Nucleus accumbens (tissue), 56 donors: ENCODE results near the gene ARHGAP5.

Source experiments
- DNase-seq, 56 donors: peaks; one replicate each; lab custom pipeline; 2025; lab: John Stamatoyannopoulos, UW

Gene ARHGAP5

DNA sequence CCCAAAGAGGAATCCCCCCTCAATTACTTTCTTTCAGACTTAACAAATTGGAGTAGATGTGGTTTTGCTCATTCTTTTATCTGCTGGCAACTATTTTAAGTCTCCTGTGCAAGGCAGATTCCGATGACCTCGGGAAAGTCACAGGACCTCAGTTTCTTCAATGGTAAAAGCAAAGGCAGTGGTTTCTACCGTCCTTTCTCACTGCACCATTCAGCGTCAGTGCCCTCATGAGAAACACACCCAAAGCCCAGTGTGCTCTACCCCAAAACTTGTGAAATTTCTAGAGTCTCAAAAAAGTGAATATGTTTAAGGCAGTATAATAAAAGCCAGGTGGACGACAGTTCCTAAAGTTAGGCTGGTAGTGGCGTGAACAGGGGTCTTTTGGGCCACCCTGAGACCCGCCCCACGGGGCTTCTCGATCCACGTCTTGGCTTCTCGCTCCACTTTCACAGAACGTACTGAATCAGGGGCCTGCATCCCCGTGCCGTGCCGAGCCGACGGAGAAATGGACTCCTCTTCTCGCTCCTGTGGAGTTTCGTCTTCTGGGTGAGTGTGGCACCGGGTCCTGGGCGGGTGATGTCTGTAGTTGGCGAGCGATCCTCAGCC, 1.3 kb upstream of the ARHGAP5 start:
- peak in 18 of 56 donors; percentile 13 to 81 (median 62) for DNase-seq

GRCh38 chr14:32076278-32077080, 625 bp upstream of the ARHGAP5 start:
- DNase-seq: peak; percentile 64 to 98 (median 94)

DNA sequence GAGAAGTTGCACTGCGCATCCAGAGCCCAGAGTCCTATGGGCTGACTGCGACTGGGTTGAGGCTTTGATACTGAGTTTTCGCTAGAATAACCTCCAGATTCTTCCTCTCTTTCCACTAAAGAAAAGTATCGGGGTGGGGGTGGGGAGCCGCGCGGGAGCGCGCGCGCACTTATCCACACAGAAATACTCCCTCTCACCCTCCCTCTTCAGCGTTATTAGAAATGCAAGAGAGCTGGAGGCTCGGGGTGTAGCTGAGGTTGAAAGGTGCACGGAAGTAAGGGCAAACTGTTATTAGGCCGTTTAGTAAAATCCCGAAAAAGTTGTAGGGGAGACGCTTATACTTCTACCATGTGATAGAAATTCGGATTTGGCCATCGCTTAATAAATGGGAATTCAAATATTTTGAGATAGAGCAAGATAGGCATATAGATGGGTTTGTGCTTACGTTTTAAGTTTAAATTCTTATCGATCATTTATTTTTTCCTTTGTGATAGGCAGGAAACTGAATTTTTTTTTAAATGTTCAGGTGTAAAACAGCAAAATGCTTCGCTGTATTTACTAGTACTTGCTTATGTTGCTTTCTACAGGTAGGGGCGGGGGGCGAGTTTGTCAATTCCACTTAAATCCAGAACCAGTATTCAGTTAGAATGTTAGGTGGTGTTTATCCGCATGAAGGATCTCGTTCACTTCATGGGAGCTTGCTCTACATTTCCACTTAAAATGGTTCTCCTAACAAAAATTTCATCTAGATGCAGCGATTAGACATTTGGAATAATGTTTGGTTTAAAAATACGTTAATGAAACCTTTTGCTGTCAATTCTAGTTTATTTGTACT, 1.1 kb downstream of the ARHGAP5 start:
- peak in 48 of 56 donors; percentile 4 to 80 (median 50) for DNase-seq

- DNase-seq: peak in 1 of 56 donors; percentile 0
Observed at GRCh38 chr14:32078858-32079216, 1.7 kb downstream of the ARHGAP5 start.

- no peak for DNase-seq
Observed at GRCh38 chr14:32079264-32079663, 2.2 kb downstream of the ARHGAP5 start.

- DNase-seq: no peak
Observed at GRCh38 chr14:32080001-32080510, 3.0 kb downstream of the ARHGAP5 start.

GRCh38 chr14:32081901-32082300, 4.8 kb downstream of the ARHGAP5 start:
- DNase-seq: no peak

- DNase-seq: no peak
Observed at GRCh38 chr14:32083315-32083624, 6.2 kb downstream of the ARHGAP5 start.

- DNase-seq: no peak
Observed at GRCh38 chr14:32083789-32084188, 6.7 kb downstream of the ARHGAP5 start.

DNA sequence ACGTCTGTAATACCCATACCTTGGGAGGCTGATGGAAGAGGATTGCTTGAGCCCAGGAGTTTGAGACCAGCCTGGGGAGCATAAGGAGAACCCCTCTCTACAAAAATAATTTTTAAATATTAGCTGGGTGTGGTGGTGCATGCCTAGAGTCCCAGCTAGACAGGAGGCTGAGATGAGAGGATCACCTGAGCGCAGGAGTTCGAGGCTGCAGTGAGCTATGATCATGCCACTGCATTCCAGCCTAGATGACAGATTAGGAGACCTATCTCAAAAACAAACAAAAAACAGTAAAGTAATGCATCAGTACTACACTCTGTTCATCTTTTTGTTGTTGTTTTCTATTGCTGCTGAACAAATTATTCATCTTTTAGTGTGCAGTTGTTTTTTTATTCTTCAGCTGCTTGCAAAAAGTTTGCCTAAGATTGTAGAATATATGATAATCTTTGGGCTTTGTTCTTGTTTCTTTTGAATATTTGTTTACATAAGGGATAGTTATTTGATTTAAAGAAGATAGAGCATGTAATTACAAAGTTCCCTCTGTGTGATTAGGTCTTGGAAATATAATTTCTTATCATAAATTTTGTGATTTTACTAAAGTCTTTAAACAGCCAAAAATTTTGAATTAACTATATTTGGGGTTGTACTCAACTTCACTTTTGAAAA, 8.2 kb downstream of the ARHGAP5 start:
- DNase-seq: no peak

DNA sequence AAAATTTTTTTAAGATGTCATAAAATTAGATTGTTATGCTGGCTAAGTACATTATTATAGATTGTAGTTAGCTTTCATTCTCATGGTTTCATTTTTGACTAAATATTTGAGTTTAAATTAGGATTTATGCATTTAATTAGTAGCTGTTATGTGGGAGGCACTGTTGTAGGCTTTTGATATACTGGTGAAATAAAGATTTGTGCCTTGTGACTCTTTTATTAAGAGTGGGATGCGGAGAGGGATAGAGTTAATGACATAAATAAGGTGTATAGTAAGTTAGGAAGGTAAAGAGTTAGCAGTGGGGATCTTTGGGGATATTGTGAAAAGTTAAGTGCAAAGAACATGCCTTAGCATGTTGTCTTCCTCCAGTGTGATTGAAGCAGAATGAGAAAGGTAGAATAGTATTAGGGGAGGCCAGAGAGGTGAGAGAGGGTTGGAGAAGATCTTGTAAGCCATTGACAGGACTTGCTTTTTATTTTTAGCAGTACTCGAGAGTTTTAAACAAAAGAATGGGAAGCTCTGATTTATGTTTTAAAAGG, 8.8 kb downstream of the ARHGAP5 start:
- DNase-seq: no peak

DNA sequence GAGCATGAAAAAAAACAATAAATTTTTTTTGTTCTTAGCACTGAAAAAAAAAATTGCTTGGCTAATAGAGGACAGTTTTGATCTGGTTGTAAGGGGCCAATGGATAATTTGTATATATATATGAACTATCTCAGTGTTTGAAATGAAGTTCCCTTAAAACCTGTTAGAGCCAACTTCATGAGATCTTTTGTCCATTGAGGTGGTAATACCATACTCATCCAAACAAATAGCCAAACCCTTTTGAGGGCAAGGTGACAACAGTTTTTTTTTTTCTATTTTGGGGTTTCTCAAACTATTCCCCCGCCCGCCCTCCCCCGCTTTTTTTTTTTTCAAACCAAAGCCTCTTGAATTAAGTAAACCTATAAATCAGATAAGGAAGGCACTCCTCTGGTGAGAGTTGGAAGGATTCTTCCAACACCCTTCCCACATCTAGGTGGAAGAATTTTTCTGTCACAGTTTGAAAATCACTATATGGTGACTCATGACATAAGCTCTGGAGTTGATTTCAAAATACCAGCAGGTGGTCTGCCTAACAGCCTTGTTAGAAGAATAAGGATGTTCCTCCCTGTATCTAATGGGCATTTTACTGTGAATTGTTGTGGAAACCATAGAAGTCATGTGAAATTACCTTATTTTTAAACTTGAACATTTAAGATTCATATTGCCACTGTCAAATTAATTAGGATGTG, 10.2 kb downstream of the ARHGAP5 start:
- no peak for DNase-seq

DNA sequence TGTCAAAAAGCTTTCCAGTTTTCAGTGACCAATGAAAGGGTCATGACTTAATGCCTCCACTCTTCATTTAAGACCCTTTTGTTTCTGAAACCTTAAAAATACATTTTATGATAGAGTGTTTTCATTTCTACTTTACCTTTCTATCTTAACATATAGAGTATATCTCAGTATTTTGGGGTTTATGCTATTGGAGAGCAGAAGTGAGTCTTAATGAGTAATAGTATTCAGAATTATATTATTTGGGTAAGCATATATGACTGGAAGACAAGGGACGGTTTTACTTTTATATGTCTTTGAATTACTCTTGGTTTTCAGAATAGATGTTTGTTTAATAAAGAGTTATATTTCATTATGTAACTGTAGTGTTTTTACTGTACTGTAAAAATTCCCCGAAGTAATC, 10.8 kb downstream of the ARHGAP5 start:
- no peak for DNase-seq

DNA sequence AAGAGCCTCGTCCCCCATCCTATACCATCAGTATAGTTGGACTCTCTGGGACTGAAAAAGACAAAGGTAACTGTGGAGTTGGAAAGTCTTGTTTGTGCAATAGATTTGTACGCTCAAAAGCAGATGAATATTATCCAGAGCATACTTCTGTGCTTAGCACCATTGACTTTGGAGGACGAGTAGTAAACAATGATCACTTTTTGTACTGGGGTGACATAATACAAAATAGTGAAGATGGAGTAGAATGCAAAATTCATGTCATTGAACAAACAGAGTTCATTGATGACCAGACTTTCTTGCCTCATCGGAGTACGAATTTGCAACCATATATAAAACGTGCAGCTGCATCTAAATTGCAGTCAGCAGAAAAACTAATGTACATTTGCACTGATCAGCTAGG, 13.6 kb downstream of the ARHGAP5 start:
- DNase-seq: peak in 1 of 56 donors; percentile 19

- no peak for DNase-seq
Observed at GRCh38 chr14:32099473-32099872, 22.4 kb downstream of the ARHGAP5 start.

- no peak for DNase-seq
Observed at GRCh38 chr14:32100175-32100574, 23.1 kb downstream of the ARHGAP5 start.

GRCh38 chr14:32102152-32102787, 25.2 kb downstream of the ARHGAP5 start:
- DNase-seq: no peak

GRCh38 chr14:32102968-32103367, 25.9 kb downstream of the ARHGAP5 start:
- no peak for DNase-seq

GRCh38 chr14:32104308-32104707, 27.2 kb downstream of the ARHGAP5 start:
- DNase-seq: no peak
